GM19438 (cell line): ENCODE measurements around the gene PLXND1.
"Not testable (repeated sequence)": the region's sequence is repeated elsewhere in the genome, so short reads cannot be mapped to it uniquely, and the experiment has no call there.

ENCODE experiments used
- ATAC-seq: cut with Tn5 transposase; IDR thresholded peaks from one replicate; pipeline ENCODE4 v1.9.1; 2021; ENCODE audit warnings: low read depth; ENCODE audit not compliant: unreplicated experiment

The PLXND1 gene

GRCh38 chr3:129615751-129616281, 9.3 kb upstream of the PLXND1 start:
- no peak for ATAC-seq

- no peak for ATAC-seq
Observed at GRCh38 chr3:129614927-129615363, 8.5 kb upstream of the PLXND1 start.

GRCh38 chr3:129614435-129614834, 8.0 kb upstream of the PLXND1 start:
- ATAC-seq, result no peak

- ATAC-seq, result no peak
Observed at GRCh38 chr3:129613367-129613740, 6.9 kb upstream of the PLXND1 start.

- no peak for ATAC-seq
Observed at GRCh38 chr3:129612534-129613366, 6.3 kb upstream of the PLXND1 start.

- ATAC-seq, result no peak
Observed at GRCh38 chr3:129611812-129612533, 5.5 kb upstream of the PLXND1 start.

- ATAC-seq, result no peak
Observed at GRCh38 chr3:129611446-129611800, 4.9 kb upstream of the PLXND1 start.

GRCh38 chr3:129610794-129611445, 4.4 kb upstream of the PLXND1 start:
- not testable (repeated sequence) for ATAC-seq

- no peak for ATAC-seq
Observed at GRCh38 chr3:129610276-129610675, 3.8 kb upstream of the PLXND1 start.

GRCh38 chr3:129609591-129610182, 3.2 kb upstream of the PLXND1 start:
- ATAC-seq, result no peak

- ATAC-seq, result no peak
Observed at GRCh38 chr3:129608936-129609590, 2.6 kb upstream of the PLXND1 start.

- no peak for ATAC-seq
Observed at GRCh38 chr3:129608087-129608935, 1.8 kb upstream of the PLXND1 start.

- ATAC-seq, result no peak
Observed at GRCh38 chr3:129607391-129608068, 1.1 kb upstream of the PLXND1 start.

GRCh38 chr3:129605922-129606635, 397 bp downstream of the PLXND1 start:
- no peak for ATAC-seq

GRCh38 chr3:129605203-129605921, 1.1 kb downstream of the PLXND1 start:
- ATAC-seq, result no peak

GRCh38 chr3:129604767-129605166, 1.7 kb downstream of the PLXND1 start:
- ATAC-seq, result no peak

GRCh38 chr3:129603991-129604749, 2.3 kb downstream of the PLXND1 start:
- ATAC-seq, result no peak
